ENCODE measurements around the gene KIF6. TPM values are rescaled to one million over a fixed set of nuclear protein-coding genes. Genes with fewer than 3 reads are reported as not detected.

KIF6 gene
- total RNA-seq, 1 donor from 2014 or later = 2.0 TPM

DNA sequence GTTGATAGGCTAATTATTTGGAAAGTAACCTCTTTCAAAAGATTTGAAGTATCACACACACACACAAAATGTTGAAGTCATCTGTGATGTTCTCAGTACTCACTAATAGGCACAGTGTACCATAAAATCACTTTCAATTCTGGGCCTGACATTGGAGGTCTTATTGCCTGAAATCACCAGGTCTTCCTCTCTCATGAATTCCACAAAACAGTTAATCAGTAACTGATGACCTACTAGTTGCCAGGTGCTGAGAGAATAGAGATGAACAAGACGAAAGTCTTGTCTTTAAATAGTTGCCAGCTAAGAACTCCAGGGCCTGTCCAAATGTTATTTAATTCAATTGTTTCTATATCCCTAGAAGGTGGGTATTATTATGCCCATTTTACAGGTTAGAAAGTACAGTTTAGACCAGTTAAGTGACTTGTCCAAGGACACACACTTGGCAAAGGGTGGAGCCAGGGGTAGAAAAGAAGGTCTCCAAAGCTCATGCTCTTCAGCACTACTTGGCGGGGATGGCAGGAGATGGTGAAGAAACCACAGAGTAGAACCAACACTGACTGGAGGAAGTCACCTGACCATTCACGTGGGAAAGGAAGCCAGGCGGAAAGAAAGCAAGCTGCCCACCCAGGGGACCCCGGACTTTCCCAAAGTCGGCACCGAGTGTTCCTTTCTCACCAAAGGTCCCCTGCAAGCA lies 116.4 kb downstream of the KIF6 start:
- no peak overlapping the region for H3K9ac ChIP-seq (ENCODE audit: low read length)
- H4K20me1 ChIP-seq (ENCODE audit: insufficient read depth, low read length) = no peaks in the 10 kb centered on the region
- no peaks in the 10 kb centered on the region for H3K27me3 ChIP-seq (ENCODE audit: insufficient read depth, low read length)
- Mint-ChIP-seq H3K27ac (ENCODE audit: unreplicated experiment) (no peak overlapping the region), H3K4me1 (ENCODE audit: low read depth, unreplicated experiment) (no peaks in the 10 kb centered on the region), H3K36me3 (ENCODE audit: low read depth, unreplicated experiment) (no peaks in the 10 kb centered on the region), H3K4me3 (ENCODE audit: unreplicated experiment) (no peak overlapping the region), H3K27me3 (ENCODE audit: low read depth, unreplicated experiment) (peaks cover 3% of the 10 kb centered on the region), H3K9me3 (ENCODE audit: unreplicated experiment) (no peaks in the 10 kb centered on the region)
- no peaks in the 10 kb centered on the region for H3K9me3 ChIP-seq (ENCODE audit: insufficient read depth, low read depth, low read length)
- no peak overlapping the region for H3K27ac ChIP-seq (ENCODE audit: low read depth, low read length)
- H3K4me1 ChIP-seq (ENCODE audit: insufficient read depth, low read length) = no peaks in the 10 kb centered on the region
- H3K4me2 ChIP-seq (ENCODE audit: low read length) = no peak overlapping the region
- FAIRE-seq (no peak), DNase-seq (ENCODE audit: low read depth) (no peak)
- H3K79me2 ChIP-seq (ENCODE audit: insufficient read depth, low read length) = no peaks in the 10 kb centered on the region
- H3K36me3 ChIP-seq (ENCODE audit: insufficient read depth, low read length) = no peaks in the 10 kb centered on the region
- no peak overlapping the region for H3K4me3 ChIP-seq (ENCODE audit: insufficient read depth, low read depth, low read length)
- TF ChIP-seq EZH2 (IDR thresholded peaks at IDR 0.05; ENCODE audit: insufficient read depth, low read length) = no peak
- TF ChIP-seq, protein P1, sequence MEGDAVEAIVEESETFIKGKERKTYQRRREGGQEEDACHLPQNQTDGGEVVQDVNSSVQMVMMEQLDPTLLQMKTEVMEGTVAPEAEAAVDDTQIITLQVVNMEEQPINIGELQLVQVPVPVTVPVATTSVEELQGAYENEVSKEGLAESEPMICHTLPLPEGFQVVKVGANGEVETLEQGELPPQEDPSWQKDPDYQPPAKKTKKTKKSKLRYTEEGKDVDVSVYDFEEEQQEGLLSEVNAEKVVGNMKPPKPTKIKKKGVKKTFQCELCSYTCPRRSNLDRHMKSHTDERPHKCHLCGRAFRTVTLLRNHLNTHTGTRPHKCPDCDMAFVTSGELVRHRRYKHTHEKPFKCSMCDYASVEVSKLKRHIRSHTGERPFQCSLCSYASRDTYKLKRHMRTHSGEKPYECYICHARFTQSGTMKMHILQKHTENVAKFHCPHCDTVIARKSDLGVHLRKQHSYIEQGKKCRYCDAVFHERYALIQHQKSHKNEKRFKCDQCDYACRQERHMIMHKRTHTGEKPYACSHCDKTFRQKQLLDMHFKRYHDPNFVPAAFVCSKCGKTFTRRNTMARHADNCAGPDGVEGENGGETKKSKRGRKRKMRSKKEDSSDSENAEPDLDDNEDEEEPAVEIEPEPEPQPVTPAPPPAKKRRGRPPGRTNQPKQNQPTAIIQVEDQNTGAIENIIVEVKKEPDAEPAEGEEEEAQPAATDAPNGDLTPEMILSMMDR (IDR thresholded peaks at IDR 0.05; ENCODE audit: insufficient read depth, low read depth, low read length) = no peak
- H2AFZ ChIP-seq (ENCODE audit: low read depth, low read length) = no peak overlapping the region

DNA sequence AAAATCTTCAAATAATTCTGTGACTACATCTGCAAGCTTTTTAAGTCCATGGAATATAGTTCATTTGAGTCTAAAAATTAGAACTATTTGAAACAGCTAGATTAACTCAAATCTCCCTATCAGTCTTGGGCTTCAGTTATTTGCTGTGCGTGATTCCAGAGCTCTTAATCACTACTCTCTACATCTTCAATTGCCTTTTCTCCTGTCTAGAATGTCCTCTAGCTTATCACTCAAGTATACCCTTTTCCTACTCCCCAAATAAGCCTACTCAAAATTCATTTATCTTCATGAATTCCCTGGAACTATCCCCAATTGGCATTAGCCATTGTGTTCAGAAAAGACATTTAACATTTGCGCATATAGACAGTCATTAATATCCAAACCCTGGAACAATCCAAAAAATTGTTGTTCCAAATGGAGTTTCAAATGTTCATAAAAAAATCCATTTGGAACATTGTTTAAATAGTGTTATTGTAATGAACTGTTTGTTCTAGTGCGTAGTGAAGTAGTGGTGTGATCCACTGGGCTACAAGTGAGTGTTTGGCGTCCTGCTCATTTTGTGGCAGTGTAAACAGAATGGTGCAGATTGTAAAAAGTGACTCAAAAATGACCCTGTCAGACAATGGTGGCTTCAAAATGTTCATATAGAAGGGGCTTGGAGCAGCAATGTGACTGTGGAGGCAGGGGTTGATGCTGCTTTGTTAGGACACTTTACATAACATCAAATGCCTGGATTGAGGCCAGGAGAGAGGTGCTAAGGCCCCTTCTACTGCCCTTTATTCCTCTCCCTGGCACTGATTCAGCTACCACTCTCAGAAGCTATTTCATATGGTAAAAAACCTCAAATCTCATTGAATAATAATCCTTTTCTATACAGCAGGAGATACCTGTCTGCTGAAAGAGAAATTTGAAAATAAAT lies 122.3 kb downstream of the KIF6 start:
- no peak overlapping the region for H3K4me3 ChIP-seq (ENCODE audit: insufficient read depth, low read depth, low read length)
- FAIRE-seq (no peak), DNase-seq (ENCODE audit: low read depth) (peak; percentile 6)
- no peaks in the 10 kb centered on the region for H3K36me3 ChIP-seq (ENCODE audit: insufficient read depth, low read length)
- no peak overlapping the region for H3K27ac ChIP-seq (ENCODE audit: low read depth, low read length)
- TF ChIP-seq, protein P1 (IDR thresholded peaks at IDR 0.05; ENCODE audit: insufficient read depth, low read depth, low read length) = no peak
- TF ChIP-seq EZH2 (IDR thresholded peaks at IDR 0.05; ENCODE audit: insufficient read depth, low read length) = no peak
- no peaks in the 10 kb centered on the region for H4K20me1 ChIP-seq (ENCODE audit: insufficient read depth, low read length)
- H2AFZ ChIP-seq (ENCODE audit: low read depth, low read length) = no peak overlapping the region
- H3K79me2 ChIP-seq (ENCODE audit: insufficient read depth, low read length) = no peaks in the 10 kb centered on the region
- Mint-ChIP-seq H3K27me3 (ENCODE audit: low read depth, unreplicated experiment) (peaks cover 2% of the 10 kb centered on the region), H3K4me3 (ENCODE audit: unreplicated experiment) (no peak overlapping the region), H3K4me1 (ENCODE audit: low read depth, unreplicated experiment) (no peaks in the 10 kb centered on the region), H3K36me3 (ENCODE audit: low read depth, unreplicated experiment) (no peaks in the 10 kb centered on the region), H3K27ac (ENCODE audit: unreplicated experiment) (no peak overlapping the region), H3K9me3 (ENCODE audit: unreplicated experiment) (peaks cover 2% of the 10 kb centered on the region)
- H3K9me3 ChIP-seq (ENCODE audit: insufficient read depth, low read depth, low read length) = no peaks in the 10 kb centered on the region
- no peak overlapping the region for H3K4me2 ChIP-seq (ENCODE audit: low read length)
- H3K27me3 ChIP-seq (ENCODE audit: insufficient read depth, low read length) = no peaks in the 10 kb centered on the region
- H3K4me1 ChIP-seq (ENCODE audit: insufficient read depth, low read length) = no peaks in the 10 kb centered on the region
- no peak overlapping the region for H3K9ac ChIP-seq (ENCODE audit: low read length)
